HG03558 (cell line): ENCODE data around the gene MYRIP.
"Not testable (repeated sequence)": the region's sequence is repeated elsewhere in the genome, so short reads cannot be mapped to it uniquely, and the experiment has no call there.

Experiments
- ATAC-seq: cut with Tn5 transposase; IDR thresholded peaks from one replicate; pipeline ENCODE4 v1.9.1; 2021; ENCODE audit warnings: moderate number of reproducible peaks; ENCODE audit not compliant: unreplicated experiment; ENCODE audit errors: extremely low read depth

MYRIP gene

GRCh38 chr3:39805650-39806049 lies 3.8 kb upstream of the MYRIP start:
- ATAC-seq, result no peak

DNA sequence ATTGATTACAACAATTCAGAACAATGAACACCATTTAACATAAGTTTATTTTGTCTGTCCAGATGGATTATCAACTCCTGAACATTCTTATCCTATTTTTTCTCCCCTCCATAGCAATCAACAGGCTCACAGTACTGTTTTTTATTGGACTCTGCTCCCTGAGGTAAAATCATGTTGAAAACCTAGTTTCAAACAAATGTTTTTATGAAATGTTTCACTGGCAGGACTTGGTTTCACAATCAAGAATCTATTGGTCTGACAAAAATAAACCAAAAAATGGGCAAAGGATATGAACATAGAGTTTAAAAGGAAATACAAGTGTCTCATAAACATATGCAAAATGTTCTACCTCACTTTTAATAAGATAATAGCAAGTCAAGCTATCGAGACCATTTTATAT lies 2.6 kb upstream of the MYRIP start:
- no peak for ATAC-seq

- ATAC-seq, result no peak
These were observed 785 bp upstream of the MYRIP start for GRCh38 chr3:39808467-39809180.

- no peak for ATAC-seq
These were observed 686 bp downstream of the MYRIP start for GRCh38 chr3:39809995-39810595.

DNA sequence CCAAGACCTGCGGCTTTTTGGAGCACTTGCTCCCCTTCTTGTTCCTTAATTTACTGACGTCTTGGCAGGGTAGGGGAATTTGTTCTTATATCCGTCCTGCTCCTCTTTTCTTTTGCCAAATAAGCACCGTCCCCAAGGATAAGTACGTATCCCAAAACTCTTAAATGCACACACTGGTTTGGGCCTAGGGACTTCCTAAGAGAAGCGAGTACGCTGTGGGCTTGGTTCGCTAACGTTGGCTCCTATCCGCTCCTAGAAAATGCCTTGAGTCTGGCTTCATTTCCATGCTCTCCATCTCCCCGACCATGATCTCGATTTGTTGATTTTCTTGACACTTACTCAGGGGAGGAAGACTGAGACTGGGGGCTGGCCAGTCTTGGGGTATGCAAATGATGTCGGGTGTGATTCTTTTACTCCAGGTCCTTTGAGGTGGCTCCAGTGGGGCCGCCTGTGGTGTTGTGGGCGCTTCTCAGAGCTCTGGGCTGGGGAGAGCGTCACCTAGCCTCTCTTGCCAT lies 1.3 kb downstream of the MYRIP start:
- no peak for ATAC-seq

GRCh38 chr3:39811561-39811960 lies 2.2 kb downstream of the MYRIP start:
- no peak for ATAC-seq

- ATAC-seq, result no peak
These were observed 3.1 kb downstream of the MYRIP start for GRCh38 chr3:39812537-39812936.

- ATAC-seq, result no peak
These were observed 4.6 kb downstream of the MYRIP start for GRCh38 chr3:39814007-39814406.

GRCh38 chr3:39819899-39820298 lies 10.5 kb downstream of the MYRIP start:
- ATAC-seq, result no peak

GRCh38 chr3:39833764-39834163 lies 24.4 kb downstream of the MYRIP start:
- ATAC-seq, result not testable (repeated sequence)

GRCh38 chr3:39839484-39839883 lies 30.1 kb downstream of the MYRIP start:
- no peak for ATAC-seq

DNA sequence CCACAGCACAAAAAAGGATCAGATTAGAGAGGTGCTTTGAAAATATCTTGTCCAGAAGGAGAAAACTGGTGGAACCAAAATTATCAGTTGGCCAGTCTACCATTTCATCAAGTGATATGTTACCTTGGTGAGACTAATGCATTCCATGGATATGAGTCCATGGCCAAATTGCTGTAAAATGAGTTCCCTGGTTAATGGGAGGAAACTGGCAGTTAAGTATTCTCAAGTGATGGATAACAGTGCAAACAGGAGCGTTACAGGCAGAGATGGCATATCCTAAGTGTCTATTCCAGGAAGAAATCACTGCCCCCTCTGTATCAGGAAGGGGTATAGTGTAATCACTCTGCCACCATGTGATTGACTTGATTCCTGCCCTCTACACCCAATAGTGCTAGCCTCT lies 34.0 kb downstream of the MYRIP start:
- ATAC-seq, result no peak

DNA sequence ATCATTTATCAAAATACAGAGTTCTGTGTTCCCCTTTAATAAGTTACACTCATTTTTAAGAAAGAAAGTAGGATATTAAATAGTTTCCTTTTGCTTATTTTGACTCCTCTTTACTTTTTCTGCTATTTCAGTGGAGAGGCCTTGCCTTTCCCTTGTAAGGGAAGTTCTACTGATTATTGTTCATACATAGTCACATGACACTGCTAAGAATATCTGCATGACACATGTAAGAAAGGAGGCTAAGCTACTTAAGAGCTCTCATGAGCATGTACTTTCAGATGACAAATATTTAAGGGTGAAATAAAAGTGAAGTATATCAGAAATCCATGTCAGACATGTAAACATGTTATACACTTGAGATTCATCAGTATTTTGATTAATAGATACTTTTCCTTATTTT lies 39.0 kb downstream of the MYRIP start:
- no peak for ATAC-seq

DNA sequence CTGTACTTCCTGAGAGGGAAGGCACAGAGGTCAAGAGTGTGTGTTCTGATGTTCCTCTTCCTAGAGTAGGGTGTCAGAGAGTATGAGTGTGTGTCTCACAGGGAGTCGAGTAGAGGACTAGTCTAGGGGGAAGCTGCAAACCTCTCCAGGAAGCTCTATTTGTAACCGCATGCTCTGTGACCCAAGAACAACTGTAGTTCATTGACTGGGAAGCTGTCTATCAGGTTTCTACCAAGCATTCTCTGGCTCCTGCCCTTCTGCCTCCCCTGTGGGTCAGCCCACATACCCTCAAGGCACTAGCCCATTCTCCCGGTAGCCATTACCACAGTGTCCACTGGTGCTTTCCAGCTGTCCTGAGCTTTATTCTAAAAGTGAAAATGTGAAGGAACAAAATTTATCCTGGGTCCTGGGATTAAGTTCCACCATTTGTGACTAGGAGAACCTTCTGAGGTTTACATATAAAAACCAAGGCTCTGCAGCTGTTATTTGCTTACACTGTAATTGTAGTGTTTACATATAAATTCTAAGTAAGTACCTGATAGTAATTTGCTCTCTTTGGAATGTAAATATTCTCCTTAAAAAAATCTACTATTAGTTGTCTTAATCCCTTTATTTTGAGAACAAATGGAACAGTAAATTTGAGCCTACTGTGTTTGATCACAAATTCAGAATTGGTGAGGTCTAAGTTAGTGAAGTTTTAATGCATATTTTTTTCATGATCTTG lies 40.7 kb downstream of the MYRIP start:
- no peak for ATAC-seq

DNA sequence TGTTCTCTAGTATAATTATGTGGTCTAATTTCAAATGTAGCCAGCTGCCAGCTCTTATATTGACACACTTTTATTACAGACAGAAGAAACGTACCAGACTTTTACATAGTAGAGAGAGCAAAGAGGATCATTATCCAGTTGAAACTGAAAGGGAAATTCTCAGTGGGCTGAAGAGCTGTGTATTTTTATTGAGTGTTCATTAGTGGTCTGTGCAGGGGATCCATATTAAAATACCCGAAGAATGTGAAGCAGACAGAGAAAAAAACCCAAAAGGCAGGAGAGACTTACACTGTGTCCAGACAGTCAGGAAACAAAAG lies 41.3 kb downstream of the MYRIP start:
- ATAC-seq, result no peak

DNA sequence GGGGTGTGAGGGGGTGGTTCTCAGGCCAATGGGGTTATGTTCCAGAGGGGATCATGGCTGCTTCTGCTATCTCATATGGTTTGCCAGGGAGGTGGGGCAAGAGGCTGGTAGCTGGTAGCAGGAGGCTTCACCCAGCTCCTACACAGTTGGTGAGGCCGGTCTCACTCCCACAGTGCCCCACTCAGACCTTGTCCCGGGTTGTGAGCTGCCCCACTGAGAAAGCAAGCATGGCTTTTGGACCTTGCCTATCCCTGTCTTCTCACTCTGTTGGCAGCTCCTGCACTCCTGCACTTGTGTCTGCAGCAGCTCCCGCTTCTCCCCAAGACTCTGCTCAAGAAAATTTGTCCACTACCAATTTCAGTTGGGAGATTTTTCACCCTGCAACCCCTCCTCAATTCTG lies 46.1 kb downstream of the MYRIP start:
- ATAC-seq, result no peak

GRCh38 chr3:39869890-39870289 lies 60.5 kb downstream of the MYRIP start:
- ATAC-seq, result no peak

GRCh38 chr3:39870706-39871105 lies 61.3 kb downstream of the MYRIP start:
- no peak for ATAC-seq

- no peak for ATAC-seq
These were observed 70.2 kb downstream of the MYRIP start for GRCh38 chr3:39879581-39879980.

- no peak for ATAC-seq
These were observed 72.7 kb downstream of the MYRIP start for GRCh38 chr3:39882111-39882510.

DNA sequence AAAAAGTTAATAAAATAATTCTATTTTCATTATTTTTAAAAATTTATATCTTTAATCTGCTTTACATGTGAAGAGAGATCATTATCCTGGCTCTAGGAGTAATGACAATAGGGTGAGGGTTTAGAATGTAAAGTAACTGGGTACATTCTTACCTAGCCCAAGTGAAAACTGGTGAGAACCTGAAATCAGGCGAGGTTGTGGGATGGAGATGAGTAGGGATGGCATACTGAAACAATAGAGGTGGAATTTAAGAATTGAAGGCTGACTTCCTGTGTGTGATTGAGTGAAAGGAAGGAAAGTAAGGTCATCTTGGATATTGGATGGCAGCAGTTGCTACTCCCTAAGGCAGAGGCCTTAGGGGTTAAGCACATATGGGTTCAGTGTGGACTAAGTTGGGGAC lies 82.7 kb downstream of the MYRIP start:
- ATAC-seq, result no peak

GRCh38 chr3:39896184-39896583 lies 86.8 kb downstream of the MYRIP start:
- ATAC-seq, result no peak
